GM18505 (cell line): ENCODE data around the gene KCNIP3.

Experiments
- ATAC-seq: cut with Tn5 transposase; IDR thresholded peaks from one replicate; pipeline ENCODE4 v1.9.1; 2021; ENCODE audit not compliant: unreplicated experiment
- POLR2A ChIP-seq: IDR thresholded peaks from 4 replicates; pipeline ENCODE4 v1.6.1; 2011; ENCODE audit warnings: borderline replicate concordance; ENCODE audit not compliant: insufficient read depth, insufficient read length; ENCODE audit errors: extremely low read depth

KCNIP3 gene

GRCh38 chr2:95318431-95319220 lies 21.5 kb downstream of the KCNIP3 start:
- ATAC-seq = no peak

GRCh38 chr2:95319481-95320343 lies 22.6 kb downstream of the KCNIP3 start:
- no peak for TF ChIP-seq POLR2A
- no peak for ATAC-seq

More at GRCh38 chr2:95318431-95319220, 21.5 kb downstream of the KCNIP3 start:
- TF ChIP-seq POLR2A = no peak

GRCh38 chr2:95320344-95320712 lies 23.2 kb downstream of the KCNIP3 start:
- no peak for ATAC-seq
- TF ChIP-seq POLR2A = no peak

GRCh38 chr2:95320986-95321767 lies 24.0 kb downstream of the KCNIP3 start:
- no peak for ATAC-seq
- no peak for TF ChIP-seq POLR2A

- no peak for TF ChIP-seq POLR2A
Measured at GRCh38 chr2:95323347-95324155, 26.4 kb downstream of the KCNIP3 start.

GRCh38 chr2:95325026-95325425 lies 27.9 kb downstream of the KCNIP3 start:
- TF ChIP-seq POLR2A = no peak
- no peak for ATAC-seq

More at GRCh38 chr2:95323347-95324155, 26.4 kb downstream of the KCNIP3 start:
- no peak for ATAC-seq

- no peak for TF ChIP-seq POLR2A
- no peak for ATAC-seq
Measured at GRCh38 chr2:95325590-95326432, 28.7 kb downstream of the KCNIP3 start.

GRCh38 chr2:95326433-95327140 lies 29.4 kb downstream of the KCNIP3 start:
- ATAC-seq = no peak

GRCh38 chr2:95327861-95328260 lies 30.7 kb downstream of the KCNIP3 start:
- no peak for ATAC-seq
- no peak for TF ChIP-seq POLR2A

More at GRCh38 chr2:95326433-95327140, 29.4 kb downstream of the KCNIP3 start:
- TF ChIP-seq POLR2A = no peak

- ATAC-seq = no peak
- no peak for TF ChIP-seq POLR2A
Measured at GRCh38 chr2:95328358-95329125, 31.4 kb downstream of the KCNIP3 start.

- no peak for TF ChIP-seq POLR2A
- ATAC-seq = no peak
Measured at GRCh38 chr2:95329401-95329800, 32.3 kb downstream of the KCNIP3 start.
